Right atrium auricular region (tissue), 2 donors: Measurements from ENCODE around the gene HELZ. TPM values are rescaled to one million over a fixed set of nuclear protein-coding genes. Genes with fewer than 3 reads are reported as not detected.

ENCODE experiments used
- DNase-seq: peaks from one replicate; pipeline ENCODE4 v3.0.0-alpha.2; 2019; ENCODE audit warnings: low spot score
- H3K27ac ChIP-seq, 2 donors: fragments of 200-600 bp; sonication (generic); 1 replicate in 1 of 2; 2 replicates in 1 of 2; pipeline ENCODE4 v1.5.1; 2016 to 2019
- H3K27me3 ChIP-seq, 2 donors: fragments of 200-600 bp; sonication (generic); one replicate each; pipeline versions ENCODE4 v1.5.1 to v1.6.0; 2017 to 2019
- H3K36me3 ChIP-seq: fragments of 200-600 bp; sonication (generic); one replicate; pipeline ENCODE4 v1.5.1; 2016
- H3K4me1 ChIP-seq, 2 donors: fragments of 200-600 bp; sonication (generic); one replicate each; pipeline versions ENCODE4 v1.5.1 to v1.6.0; 2017 to 2019
- H3K4me3 ChIP-seq, 2 donors: fragments of 200-600 bp; sonication (generic); 1 replicate in 1 of 2; 2 replicates in 1 of 2; pipeline ENCODE4 v1.5.1; 2017 to 2019; ENCODE audit warnings: mild to moderate bottlenecking in 1 of 2, moderate library complexity in 1 of 2
- H3K9me3 ChIP-seq, 2 donors: fragments of 200-600 bp; sonication (generic); one replicate each; pipeline ENCODE4 v1.5.1; 2019
- CTCF ChIP-seq, 2 donors: fragments of 200-600 bp; sonication (generic); IDR thresholded peaks; one replicate each; pipeline ENCODE4 v1.5.1; 2019; ENCODE audit warnings: antibody characterized with exemption in 2 of 2
- total RNA-seq, 2 donors: library from RNA; depleted of rRNA; stranded (reverse); fragments of >200 nt; gene quantifications; one replicate each; pipeline ENCODE4 v1.1.0, GENCODE V29; 2016

HELZ gene
- total RNA-seq, 2 donors from 2014 or later, result 25.2 to 29.1 TPM

DNA sequence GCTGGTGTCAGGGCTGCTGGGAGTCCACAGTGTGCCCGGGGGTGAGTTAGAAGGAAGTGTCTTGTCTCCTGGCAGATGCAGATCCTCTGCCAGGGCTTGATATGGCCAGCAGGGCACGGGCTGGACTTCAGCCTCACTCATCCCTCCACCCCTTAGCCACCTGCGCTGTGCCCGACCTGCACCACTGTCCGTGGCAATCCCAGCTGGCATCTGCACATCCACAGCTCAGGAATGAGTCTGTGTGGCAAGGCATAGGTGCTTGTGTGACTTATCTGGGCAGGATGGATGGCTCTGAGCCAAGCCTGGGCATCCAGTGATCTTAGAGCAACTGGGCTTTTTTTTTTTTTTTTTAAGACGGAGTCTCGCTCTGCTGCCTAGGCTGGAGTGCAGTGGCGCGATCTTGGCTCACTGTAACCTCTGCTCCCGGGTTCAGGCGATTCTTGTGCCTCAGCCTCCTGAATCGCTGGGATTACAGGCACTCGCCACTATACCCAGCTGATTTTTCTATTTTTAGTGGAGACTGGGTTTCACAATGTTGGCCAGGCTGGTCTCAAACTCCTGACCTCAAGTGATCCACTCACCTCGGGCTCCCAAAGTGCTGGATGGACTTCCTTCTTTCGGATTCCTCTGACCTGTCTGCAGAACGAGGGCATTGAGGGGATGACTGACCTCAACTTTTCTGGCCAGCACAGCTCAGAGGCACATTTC, 223.1 kb downstream of the HELZ start:
- DNase-seq, result no peak
- Histone ChIP-seq H3K4me1 (no peaks in the 10 kb centered on the region), H3K36me3 (no peaks in the 10 kb centered on the region), H3K27me3 (no peaks in the 10 kb centered on the region), H3K27ac (no peak overlapping the region), H3K4me3 (no peak overlapping the region), H3K9me3 (no peaks in the 10 kb centered on the region)
- TF ChIP-seq CTCF (IDR thresholded peaks at IDR 0.05), result no peak

DNA sequence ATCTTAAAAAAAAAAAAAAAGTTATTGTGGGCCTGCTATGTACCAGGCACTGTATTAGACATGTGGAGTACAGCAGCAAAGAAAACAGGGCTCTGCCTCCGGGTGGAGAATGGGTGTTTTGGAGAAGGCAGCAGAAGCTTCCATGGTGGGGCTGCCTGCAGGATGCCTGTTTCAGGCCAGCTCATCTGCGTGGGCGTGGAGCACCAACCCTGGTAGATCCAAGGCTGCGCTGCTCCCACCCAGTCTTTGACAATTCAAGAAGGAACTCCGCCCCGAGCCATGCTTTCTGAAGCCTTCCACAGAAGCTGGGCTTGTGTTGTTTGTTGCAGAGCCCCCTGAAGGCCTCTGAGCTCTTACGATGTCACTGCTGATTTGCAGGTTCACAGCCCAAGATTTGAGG, 223.8 kb downstream of the HELZ start:
- Histone ChIP-seq H3K27me3 (no peaks in the 10 kb centered on the region), H3K27ac (no peak overlapping the region), H3K9me3 (no peaks in the 10 kb centered on the region), H3K36me3 (no peaks in the 10 kb centered on the region), H3K4me1 (no peaks in the 10 kb centered on the region), H3K4me3 (no peak overlapping the region)
- TF ChIP-seq CTCF (IDR thresholded peaks at IDR 0.05), result no peak
- DNase-seq, result no peak

Other genes with a start within 250 kb of the HELZ start
- not detected for gene CACNG1, start 200.6 kb downstream of the HELZ start, total RNA-seq
- gene PSMD12, start 121.4 kb upstream of the HELZ start, total RNA-seq, result 10 to 100 TPM; 20.0 to 31.1 TPM
- 10 to 100 TPM; 12.5 to 18.1 TPM for gene PITPNC1, start 132.1 kb upstream of the HELZ start, total RNA-seq